Activated T-helper 1 cell treated with anti-CD3 and anti-CD28 coated beads, Interleukin-2, amount 50 U/mL, for 16 hours (primary cell): Measurements from ENCODE around the gene ALDOB.

Experiments
- DNase-seq, 2 donors: peaks; one replicate each; pipeline ENCODE4 v3.0.0-alpha.2; 2020; ENCODE audit warnings: low read depth in 1 of 2, low spot score in 1 of 2

ALDOB gene

DNA sequence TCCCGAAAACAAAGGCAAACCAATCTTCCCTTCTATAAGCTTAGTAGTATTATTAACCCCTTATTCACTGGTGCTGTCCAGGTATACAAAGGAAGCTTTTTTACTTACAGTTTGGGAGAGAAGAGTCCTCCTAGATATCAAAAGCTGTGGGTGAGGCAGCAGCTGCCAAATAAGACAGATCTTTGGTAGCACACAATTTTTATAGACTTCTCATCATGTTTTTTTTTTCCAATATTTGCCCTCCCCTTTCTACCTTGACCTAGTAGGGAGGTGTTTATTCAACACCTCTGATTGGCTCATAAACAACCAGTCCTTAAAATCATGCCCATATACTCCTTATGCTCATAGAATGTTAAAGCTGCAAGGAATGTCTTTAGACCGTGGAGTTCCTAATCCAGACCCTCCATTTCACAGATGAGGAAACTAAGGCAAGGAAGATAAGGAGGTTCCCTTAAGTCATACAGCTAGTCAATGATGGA, at the start of gene ALDOB:
TSS of gene ALDOB (minus strand) at position 174 of the 479 bp plus-strand sequence. CDS start 4,887 bp downstream, outside the sequence.
- no peak for DNase-seq

- no peak for DNase-seq
Observed at GRCh38 chr9:101484046-101484445, 48.5 kb upstream of the ALDOB start.

GRCh38 chr9:101481261-101481660, 45.7 kb upstream of the ALDOB start:
- DNase-seq: no peak

GRCh38 chr9:101480386-101480785, 44.8 kb upstream of the ALDOB start:
- DNase-seq: no peak

GRCh38 chr9:101479338-101480030, 43.9 kb upstream of the ALDOB start:
- no peak for DNase-seq

- no peak for DNase-seq
Observed at GRCh38 chr9:101478906-101479305, 43.3 kb upstream of the ALDOB start.

- DNase-seq: no peak
Observed at GRCh38 chr9:101478444-101478843, 42.9 kb upstream of the ALDOB start.

- no peak for DNase-seq
Observed at GRCh38 chr9:101477736-101478135, 42.2 kb upstream of the ALDOB start.

GRCh38 chr9:101477214-101477613, 41.6 kb upstream of the ALDOB start:
- no peak for DNase-seq

DNA sequence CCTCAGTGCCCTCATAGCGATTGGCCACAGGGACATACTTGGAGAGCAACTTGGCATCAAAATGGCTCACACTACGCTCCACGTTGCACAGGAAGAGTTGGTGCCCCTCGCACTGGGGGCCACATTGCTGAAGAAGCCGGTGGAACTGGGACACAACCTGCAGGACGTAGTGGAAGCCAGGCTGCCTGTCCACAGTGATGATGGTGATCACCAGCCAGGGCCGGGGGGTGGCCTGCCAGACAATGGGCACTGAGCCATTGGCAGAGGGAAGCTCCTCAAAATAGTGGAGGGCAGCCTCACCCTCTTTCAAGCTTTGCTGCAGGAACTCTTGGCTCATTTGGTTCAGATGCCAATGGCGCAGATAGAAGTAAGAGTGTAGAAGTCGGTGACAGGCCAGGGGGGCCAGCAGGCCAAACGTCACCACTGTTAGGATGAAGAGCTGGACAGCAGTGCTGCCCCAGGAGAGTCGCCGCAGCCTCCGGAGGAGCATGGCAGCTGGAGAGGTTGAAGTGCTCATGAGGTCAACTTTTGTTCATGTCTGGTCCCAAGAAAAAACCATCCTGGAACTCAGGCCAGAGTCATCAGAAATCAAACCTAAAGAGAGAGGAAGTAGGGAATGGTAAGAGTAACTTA, 41.1 kb upstream of the ALDOB start:
- no peak for DNase-seq

DNA sequence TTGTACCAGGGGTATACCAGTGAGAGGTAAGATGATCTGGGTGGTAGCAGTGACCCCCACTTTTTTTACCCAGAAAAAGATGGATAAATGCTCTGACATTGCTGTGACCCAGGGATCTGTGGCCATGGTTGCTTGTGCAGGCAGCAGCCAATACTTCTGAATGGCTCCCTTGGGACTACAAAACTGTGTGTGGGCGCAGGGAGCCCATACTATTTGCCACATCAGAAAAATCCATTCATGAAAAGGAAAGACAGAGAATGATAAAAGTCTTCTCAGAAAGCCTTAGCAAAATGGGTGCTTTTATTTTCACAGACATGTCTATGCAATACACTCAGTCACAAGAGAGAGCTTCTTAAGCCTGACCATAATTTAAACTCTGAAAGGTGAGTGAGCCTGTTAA, 37.3 kb upstream of the ALDOB start:
- no peak for DNase-seq

DNA sequence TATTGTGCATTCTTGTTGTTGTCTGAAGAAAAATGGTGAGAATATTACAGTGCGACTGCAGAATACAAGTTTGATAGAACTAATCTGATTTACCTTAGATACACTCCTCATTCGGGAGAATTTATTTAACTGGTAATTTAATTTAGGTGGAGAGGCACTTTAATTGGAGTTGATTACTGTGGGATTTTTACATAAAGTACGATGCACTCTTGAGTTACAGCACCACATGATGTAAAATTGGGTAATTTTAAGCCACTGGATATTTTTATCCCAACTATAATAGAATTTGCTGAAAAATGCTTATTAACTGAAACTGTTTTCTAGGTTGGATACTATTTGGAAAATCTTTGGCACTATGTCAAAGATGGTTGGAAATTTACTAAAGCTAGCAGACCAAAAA, 35.4 kb upstream of the ALDOB start:
- no peak for DNase-seq

GRCh38 chr9:101470021-101470420, 34.4 kb upstream of the ALDOB start:
- no peak for DNase-seq

GRCh38 chr9:101469026-101469425, 33.5 kb upstream of the ALDOB start:
- no peak for DNase-seq

DNA sequence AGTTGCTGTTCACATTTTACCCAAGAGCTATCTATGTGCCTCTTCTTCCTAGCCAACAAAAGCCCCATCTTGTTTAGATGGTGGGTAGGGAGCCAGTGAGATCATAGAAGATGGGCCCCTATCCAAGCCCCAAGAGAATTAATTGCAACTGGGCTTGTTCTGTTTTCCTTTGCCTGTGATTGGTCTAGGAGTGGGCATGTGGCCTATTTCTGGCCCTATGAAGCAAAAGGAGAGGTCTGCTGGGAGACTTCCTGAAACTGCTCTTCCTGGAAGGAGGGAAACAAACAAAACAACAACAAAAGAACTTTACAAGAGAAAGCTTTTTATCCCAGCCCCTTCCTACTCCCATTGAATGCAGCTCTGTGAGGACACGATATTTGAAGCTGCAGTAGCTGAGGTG, 32.5 kb upstream of the ALDOB start:
- DNase-seq: no peak

DNA sequence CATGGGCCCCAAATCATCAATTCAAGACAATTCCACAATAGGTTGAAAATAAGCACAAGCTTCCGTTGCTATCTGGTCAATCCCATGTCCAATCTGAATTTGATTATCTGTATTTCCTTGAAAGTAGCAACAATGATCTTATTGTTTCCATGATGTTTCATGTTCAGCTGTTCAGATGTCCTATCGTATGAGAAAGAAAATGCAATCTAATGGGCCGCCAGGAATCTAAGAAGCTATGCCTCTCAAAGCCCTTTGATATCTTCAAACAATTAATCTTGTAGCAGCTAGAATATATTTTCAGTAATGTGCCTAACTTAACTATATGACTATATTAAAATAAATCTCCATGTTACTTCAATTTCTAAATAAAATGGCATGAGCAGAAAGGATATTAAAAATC, 32.1 kb upstream of the ALDOB start:
- no peak for DNase-seq

- no peak for DNase-seq
Observed at GRCh38 chr9:101466863-101467262, 31.3 kb upstream of the ALDOB start.

DNA sequence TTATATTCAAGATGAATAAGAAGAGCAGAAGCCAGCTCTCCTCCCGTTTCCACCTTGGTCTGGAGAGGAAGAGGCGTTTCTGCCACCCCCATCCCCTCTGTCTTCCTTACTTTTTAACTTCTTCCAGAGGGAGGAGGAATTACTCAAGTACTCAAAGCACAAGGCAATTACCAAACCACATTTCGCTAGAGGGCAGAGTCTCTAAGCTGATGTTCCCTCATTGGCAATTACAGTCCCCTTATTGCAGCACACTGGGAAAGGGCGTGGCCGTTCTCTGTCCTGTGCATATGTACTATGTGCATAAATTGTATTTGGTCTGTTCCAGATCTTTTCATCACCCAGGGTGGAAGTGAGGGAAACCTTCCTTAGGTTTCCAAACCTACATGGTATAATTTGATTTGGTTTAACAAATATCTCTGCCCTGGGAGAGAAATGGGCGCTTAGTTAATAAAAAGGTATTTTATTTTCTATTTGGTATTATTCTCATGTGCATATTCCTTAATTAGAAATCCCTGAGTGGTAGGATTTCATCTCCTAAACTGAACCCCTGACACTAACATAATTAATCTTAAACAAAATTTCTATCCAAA, 29.8 kb upstream of the ALDOB start:
- DNase-seq: no peak

DNA sequence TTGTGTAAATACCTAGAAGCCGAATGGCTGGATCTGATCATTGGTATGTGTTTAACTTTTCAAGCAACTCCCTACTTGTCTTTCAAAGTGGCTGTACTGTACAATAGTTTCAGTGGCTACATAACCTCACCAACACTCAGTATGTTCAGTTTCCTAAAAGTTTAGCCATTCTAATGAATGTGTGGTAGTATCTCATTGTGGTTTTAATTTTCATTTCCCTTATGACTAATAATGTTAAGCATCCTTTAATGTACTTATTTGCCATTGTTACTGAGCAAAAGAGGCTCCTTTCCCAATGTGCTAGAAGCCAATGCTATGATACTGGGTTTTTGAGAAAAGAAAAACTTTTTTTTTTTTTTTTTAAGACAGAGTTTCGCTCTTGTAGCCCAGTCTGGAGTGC, 27.8 kb upstream of the ALDOB start:
- DNase-seq: no peak

DNA sequence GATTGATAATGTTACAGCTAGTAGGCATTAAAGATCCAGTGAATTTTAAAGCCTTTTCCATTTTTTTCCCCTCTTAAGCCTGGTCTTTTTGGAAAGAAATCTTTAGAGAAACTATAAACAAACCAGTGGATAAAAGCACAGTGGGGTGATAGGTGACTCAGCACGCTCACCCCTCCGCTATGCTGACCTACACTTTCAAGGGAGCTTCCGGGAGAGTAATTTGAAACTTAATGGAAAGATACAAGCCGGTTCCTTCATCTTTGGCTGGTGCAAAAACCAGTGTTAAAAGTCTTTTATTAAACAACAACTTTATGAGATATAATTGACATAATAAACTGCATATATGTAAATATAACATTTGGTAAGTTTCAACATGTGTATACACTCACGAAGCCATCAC, 27.0 kb upstream of the ALDOB start:
- no peak for DNase-seq

DNA sequence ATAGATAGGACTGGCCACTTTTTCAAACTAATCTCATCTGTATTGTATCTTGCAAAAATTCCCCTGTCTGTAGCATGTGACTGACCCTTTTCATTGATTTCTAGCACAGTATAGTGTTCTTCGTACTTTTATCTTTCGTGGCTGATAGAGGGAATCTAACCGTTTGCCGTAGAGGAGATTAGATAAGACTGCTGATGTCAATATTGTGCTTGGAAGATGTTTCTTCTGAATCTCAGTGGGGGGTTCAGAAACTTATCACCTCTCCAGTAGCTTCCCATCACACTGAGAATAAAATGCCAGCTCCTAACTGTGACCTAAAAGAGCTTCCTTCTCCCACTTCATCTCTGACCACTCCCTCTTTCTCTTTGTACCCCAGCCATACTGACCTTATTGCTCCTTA, 25.4 kb upstream of the ALDOB start:
- DNase-seq: no peak

DNA sequence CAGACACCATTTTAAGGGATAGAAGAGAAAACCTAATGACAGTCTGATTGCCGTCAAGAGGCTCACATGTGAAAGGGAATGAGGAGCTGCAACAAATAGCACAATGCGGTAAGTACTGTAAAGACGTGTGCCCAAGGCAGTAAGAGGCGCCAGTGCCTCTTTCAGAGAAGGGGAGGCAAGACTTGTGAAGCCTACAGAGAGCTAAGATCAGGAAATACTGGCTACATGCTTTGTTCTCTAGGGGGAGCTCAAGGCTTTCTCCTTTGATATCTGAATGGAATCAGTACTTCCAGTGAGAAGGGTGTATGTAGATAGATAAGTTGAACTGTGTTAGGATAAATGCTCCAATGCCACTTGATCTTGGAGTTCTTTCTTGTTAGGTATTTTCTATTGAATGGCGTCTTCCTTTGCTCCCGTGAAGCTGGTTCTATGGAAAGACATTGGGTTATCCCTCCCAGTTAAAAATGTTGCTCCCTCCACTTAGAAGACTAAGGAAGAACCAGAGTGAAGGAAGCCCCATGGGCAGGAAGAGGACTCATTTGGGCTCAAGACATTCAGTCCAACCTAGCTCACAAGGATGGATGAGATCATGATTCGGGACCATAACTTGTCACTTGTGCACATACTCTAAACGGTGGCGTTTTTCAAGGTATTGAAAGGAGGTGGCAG, 23.5 kb upstream of the ALDOB start:
- DNase-seq: no peak
